Measurements from ENCODE around the gene CHFR. TPM values are rescaled to one million over a fixed set of nuclear protein-coding genes. Genes with fewer than 3 reads are reported as not detected.
"Not testable (repeated sequence)": the region's sequence is repeated elsewhere in the genome, so short reads cannot be mapped to it uniquely, and the experiment has no call there.

The CHFR gene
- total RNA-seq: 10 to 100 TPM; 37.8 to 41.4 TPM

- TF ChIP-seq CTCF (IDR thresholded peaks at IDR 0.05): no peak
- H3K27me3 ChIP-seq: no peaks in the 10 kb centered on the region
- no peaks in the 10 kb centered on the region for H3K36me3 ChIP-seq
- intact Hi-C loops (cut with DNase I): no loop called here
- H3K9ac ChIP-seq (ENCODE audit: low read depth in 2 of 2, low read length in 2 of 2): peak within 1 kb of the TSS; percentile 78 to 89
- peak within 1 kb of the TSS; percentile 95 for H3K4me3 ChIP-seq
- H3K27ac ChIP-seq: peak within 1 kb of the TSS; percentile 93
- H3K4me1 ChIP-seq: no peaks in the 10 kb centered on the region
- H3K9me3 ChIP-seq: no peaks in the 10 kb centered on the region
- DNase-seq: peak; percentile 95
Observed at GRCh38 chr12:132887513-132888351, at the start of gene CHFR. TSS of gene CHFR (minus strand) at chr12:132887605. CDS start at chr12:132887328, 277 bp downstream.

GRCh38 chr12:132936921-132937320 lies 49.5 kb upstream of the CHFR start:
- intact Hi-C loops (cut with DNase I): not testable (repeated sequence)

GRCh38 chr12:132936163-132936562 lies 48.8 kb upstream of the CHFR start:
- DNase-seq: no peak
- Histone ChIP-seq H3K4me1 (no peaks in the 10 kb centered on the region), H3K27ac (no peak overlapping the region), H3K27me3 (no peaks in the 10 kb centered on the region), H3K9me3 (peaks cover 5% of the 10 kb centered on the region), H3K9ac (ENCODE audit: low read depth in 2 of 2, low read length in 2 of 2) (no peak overlapping the region), H3K4me3 (no peak overlapping the region), H3K36me3 (no peaks in the 10 kb centered on the region)
- intact Hi-C loops (cut with DNase I): no loop called here
- TF ChIP-seq CTCF (IDR thresholded peaks at IDR 0.05): no peak

More at GRCh38 chr12:132936921-132937320, 49.5 kb upstream of the CHFR start:
- H3K27me3 ChIP-seq; H3K36me3 ChIP-seq; H3K27ac ChIP-seq; DNase-seq; H3K9ac ChIP-seq (ENCODE audit: low read depth in 2 of 2, low read length in 2 of 2); H3K4me3 ChIP-seq; H3K4me1 ChIP-seq; H3K9me3 ChIP-seq: not testable (repeated sequence)

GRCh38 chr12:132926415-132926833 lies 39.0 kb upstream of the CHFR start:
- Histone ChIP-seq H3K4me3 (no peak overlapping the region), H3K27ac (no peak overlapping the region), H3K36me3 (no peaks in the 10 kb centered on the region), H3K27me3 (no peaks in the 10 kb centered on the region), H3K9me3 (peaks cover 32% of the 10 kb centered on the region), H3K4me1 (no peaks in the 10 kb centered on the region), H3K9ac (ENCODE audit: low read depth in 2 of 2, low read length in 2 of 2) (no peak overlapping the region)
- no peak for TF ChIP-seq CTCF (IDR thresholded peaks at IDR 0.05)
- intact Hi-C loops (cut with DNase I): no loop called here
- no peak for DNase-seq

GRCh38 chr12:132925597-132926414 lies 38.4 kb upstream of the CHFR start:
- Histone ChIP-seq H3K27ac (no peak overlapping the region), H3K27me3 (no peaks in the 10 kb centered on the region), H3K36me3 (no peaks in the 10 kb centered on the region), H3K4me3 (no peak overlapping the region), H3K9me3 (peaks cover 31% of the 10 kb centered on the region), H3K4me1 (no peaks in the 10 kb centered on the region), H3K9ac (ENCODE audit: low read depth in 2 of 2, low read length in 2 of 2) (no peak overlapping the region)
- DNase-seq: no peak
- TF ChIP-seq CTCF (IDR thresholded peaks at IDR 0.05): no peak
- intact Hi-C loops (cut with DNase I): no loop called here
